ENCODE measurements around the gene UPP1. TPM values are rescaled to one million over a fixed set of nuclear protein-coding genes. Genes with fewer than 3 reads are reported as not detected.

UPP1 gene
- polyA plus RNA-seq, 3 donors, result 11.6 to 77.4 (median 34.0) TPM

GRCh38 chr7:48083114-48083830, 5.8 kb upstream of the UPP1 start:
- H3K27ac ChIP-seq (ENCODE audit: low read depth, low read length), result no peak overlapping the region
- 64 to 75% (median 73%) methylated on average over 6 of the region's 6 CpGs for WGBS, 3 donors

DNA sequence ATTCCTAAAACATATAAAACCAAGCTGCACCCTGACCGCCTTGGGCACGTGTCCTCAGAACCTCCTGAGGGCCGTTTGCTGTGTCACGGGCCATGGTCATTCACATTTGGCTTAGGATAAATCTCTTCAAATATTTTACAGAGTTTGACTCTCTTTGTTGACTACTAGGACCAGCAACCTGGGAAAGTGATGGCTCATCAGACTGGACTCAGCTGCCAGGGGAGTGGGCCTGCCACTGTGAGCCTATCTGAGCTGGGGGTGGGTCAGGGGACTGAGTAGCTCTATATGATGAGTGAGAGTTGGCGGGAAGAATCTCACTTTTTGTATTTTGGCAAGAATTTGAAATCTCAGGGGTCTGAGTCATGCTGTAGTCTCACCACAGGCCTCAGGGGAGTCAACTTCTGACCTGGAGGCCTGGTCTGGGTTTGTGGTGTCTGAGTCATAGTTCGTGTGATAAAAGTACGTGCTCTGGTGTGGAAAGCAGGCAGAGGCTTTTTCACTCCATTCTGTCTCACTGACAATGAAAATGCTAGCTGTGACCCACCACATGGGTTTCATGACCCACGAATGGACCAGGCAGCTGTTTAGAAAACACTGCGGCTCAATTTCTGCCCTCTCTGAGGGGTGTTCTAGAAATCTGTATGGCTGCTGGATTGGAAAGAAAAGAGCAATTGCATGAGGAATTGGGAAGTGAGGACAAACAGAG, 4.2 kb upstream of the UPP1 start:
- 52 to 80% (median 56%) methylated on average over 9 of the region's 9 CpGs for WGBS, 3 donors
- no peak overlapping the region for H3K27ac ChIP-seq (ENCODE audit: low read depth, low read length)

DNA sequence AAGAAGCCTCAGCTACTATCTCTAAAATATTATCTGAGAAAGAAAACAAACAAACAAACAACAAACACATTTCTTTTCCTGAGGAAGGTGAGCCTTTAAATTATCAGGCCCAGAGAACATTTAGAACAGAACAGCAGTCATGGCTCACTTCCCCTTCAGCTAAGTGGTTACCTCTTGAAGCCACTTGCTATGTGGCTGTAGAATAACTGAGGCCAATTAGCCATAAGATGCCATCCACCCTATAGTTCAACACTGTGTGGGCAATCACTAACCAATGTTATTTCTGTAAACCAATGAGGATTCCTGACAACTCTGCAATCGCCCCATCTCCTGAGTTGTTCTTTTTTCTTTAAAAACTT, 3.7 kb upstream of the UPP1 start:
- WGBS, 3 donors, result 93 to 97% (median 94%) methylated on average over 1 of the region's 1 CpG

GRCh38 chr7:48085942-48086341, 3.1 kb upstream of the UPP1 start:
- no peak overlapping the region for H3K27ac ChIP-seq (ENCODE audit: low read depth, low read length)
- whole genome bisulfite sequencing, 3 donors, result 50 to 88% (median 80%) methylated on average over 1 of the region's 1 CpG

More for the DNA sequence above, 3.7 kb upstream of the UPP1 start:
- H3K27ac ChIP-seq (ENCODE audit: low read depth, low read length), result no peak overlapping the region

- 59 to 93% (median 75%) methylated on average over 7 of the region's 7 CpGs for WGBS, 3 donors
- no peak overlapping the region for H3K27ac ChIP-seq (ENCODE audit: low read depth, low read length)
Observed at GRCh38 chr7:48087349-48087748, 1.7 kb upstream of the UPP1 start.

DNA sequence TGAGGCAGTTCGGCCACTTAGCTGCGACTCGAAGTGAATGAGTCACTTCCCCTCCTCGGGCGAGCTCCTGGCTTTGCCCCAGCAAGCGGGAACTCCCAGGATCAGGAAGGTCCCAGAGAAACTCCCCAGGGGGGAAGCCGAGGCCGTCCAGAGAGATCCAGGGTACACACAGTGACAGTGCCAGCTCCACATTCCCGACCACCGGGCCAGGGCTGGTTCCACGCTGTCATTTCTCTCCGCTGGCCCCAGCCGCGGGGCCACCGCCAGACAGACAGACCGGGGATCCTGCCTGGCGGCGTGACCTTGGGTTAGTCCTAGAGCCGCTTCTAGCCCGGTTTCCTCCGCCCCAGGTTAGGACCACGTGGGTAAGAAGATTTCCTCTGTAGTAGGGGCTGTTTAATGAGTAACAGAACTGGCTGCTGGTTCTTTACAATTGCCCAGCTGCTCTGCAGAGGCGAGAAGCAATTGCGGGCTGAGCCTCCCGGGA, 463 bp upstream of the UPP1 start:
- H3K27ac ChIP-seq (ENCODE audit: low read depth, low read length), result peak overlapping the region; percentile 30
- WGBS, 3 donors, result 0% methylated on average over 20 to 25 of the region's 25 CpGs

DNA sequence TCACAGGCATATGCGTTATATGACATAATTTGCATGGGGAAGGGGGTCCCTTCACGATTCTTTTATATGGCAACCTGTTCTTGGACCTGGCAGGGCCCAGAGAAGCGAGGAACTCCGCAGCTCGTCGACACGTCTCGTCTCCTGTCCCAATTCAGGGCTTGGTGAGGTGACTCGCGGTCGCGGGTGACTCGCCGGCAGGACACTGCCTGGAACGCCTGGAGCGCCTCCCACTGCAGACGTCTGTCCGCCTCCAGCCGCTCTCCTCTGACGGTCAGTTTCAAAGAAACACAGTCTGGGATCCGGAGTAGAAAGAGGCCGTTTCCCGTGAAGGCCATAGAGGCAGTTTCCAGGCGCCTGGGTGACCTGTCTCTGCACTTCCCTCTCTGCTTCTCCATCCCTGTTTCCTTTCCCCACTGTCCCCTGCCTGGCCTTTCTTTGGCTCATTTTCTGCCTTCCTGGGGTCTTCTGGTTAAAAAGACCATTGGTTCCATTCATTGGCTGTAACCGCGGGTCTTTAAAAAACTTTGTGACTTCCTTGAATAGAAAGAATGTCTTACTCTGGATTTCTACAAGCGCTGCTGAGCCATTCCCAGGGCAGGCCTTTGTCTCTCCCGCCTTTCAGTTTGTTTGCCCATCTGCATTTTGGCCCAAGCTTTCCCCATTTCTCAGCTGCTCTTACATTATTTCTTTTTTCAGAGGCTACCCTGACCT, 1.2 kb downstream of the UPP1 start:
- WGBS, 3 donors, result 45 to 75% (median 58%) methylated on average over 28 of the region's 28 CpGs
- no peak overlapping the region for H3K27ac ChIP-seq (ENCODE audit: low read depth, low read length)

- no peak overlapping the region for H3K27ac ChIP-seq (ENCODE audit: low read depth, low read length)
- WGBS, 3 donors, result 74 to 90% (median 84%) methylated on average over 10 of the region's 10 CpGs
Observed at GRCh38 chr7:48091506-48092433, 2.7 kb downstream of the UPP1 start.

DNA sequence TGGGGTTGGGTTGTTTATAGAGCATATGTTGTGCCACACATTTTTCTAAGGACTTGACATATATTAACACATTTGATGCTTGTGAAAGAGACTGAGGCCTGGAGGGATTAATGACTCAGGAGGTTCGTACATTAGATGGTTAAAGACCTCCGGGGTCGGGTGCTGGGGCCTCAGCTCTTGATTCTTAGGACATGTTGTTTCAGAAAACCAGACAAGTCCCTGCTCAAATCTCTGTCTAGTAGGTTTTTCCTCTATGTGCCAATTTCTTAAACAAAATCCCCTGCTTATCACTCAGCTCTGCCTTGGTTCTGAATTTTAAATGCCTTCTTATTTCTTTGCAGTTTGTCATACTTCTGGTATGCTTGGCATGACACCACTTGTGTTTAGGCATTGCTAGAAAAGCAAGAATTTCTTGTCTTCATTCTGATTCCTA, 5.8 kb downstream of the UPP1 start:
- 91 to 98% (median 93%) methylated on average over 3 of the region's 3 CpGs for WGBS, 3 donors
- H3K27ac ChIP-seq (ENCODE audit: low read depth, low read length), result no peak overlapping the region

DNA sequence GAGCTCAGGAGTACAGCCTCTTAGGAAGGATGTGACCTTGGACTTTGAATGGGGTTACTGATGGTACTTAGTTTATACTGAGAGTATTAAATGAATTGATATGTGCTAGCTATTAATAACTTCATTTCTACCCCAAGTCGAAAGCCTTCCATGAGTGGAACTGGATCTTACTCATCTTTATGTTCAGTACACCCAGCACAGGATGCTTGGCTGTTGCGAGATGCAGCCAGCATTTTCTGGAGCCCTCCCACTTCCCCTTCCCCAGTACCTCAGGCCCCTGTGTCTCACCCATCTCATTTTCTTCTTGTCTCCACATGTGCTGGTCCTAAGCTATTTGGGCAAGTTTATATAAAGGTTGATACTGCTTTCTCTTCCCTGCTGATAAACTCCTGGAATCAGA, 7.2 kb downstream of the UPP1 start:
- WGBS, 3 donors, result 38 to 86% (median 50%) methylated on average over 2 of the region's 2 CpGs
- no peak overlapping the region for H3K27ac ChIP-seq (ENCODE audit: low read depth, low read length)

- no peak overlapping the region for H3K27ac ChIP-seq (ENCODE audit: low read depth, low read length)
- 44 to 66% (median 45%) methylated on average over 6 of the region's 6 CpGs for WGBS, 3 donors
Observed at GRCh38 chr7:48097521-48098231, 8.6 kb downstream of the UPP1 start.

- 72 to 83% (median 83%) methylated on average over 4 of the region's 4 CpGs for WGBS, 3 donors
- H3K27ac ChIP-seq (ENCODE audit: low read depth, low read length), result no peak overlapping the region
Observed at GRCh38 chr7:48098846-48099245, 9.8 kb downstream of the UPP1 start.

DNA sequence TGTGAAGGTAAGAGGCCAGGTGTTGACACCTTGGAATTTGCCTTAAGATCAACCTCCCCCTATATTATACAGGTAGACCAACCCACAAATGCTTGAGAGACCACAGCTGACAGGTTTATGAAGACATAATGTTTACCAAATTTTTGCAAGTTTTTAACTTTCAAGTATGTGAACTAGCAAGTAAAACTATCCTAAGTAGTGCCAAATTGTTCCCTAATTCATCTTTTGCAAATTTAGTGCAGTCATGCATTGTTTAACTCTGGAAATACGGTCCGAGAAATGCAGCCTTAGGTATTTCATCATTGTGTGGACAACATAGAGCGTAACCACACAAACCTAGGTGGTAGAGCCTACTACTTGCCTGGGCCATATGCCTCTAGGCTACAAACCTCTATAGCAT, 10.7 kb downstream of the UPP1 start:
- WGBS, 3 donors, result 71 to 86% (median 71%) methylated on average over 3 of the region's 3 CpGs
- no peak overlapping the region for H3K27ac ChIP-seq (ENCODE audit: low read depth, low read length)

- H3K27ac ChIP-seq (ENCODE audit: low read depth, low read length), result no peak overlapping the region
- 97 to 98% (median 98%) methylated on average over 8 of the region's 8 CpGs for WGBS, 3 donors
Observed at GRCh38 chr7:48101352-48101751, 12.3 kb downstream of the UPP1 start.

DNA sequence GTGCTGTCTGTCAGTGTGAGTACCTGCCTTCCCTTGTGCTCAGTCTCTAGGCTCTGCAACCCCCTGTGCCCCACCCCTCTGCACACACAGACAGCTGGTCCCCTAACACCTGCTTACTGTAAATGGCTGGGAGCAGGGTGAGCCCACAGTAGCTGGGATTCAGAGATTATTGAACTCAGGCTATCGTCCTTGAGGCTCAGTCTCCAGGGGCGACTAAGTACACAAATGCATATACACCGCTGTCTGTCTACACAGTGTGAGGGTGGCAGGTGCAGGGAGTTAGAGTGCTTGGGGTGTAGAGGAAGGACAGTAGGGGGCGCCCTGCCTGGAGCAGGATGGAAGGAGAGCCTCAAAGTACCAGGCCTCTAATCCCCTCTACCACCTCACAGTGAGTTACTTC, 12.9 kb downstream of the UPP1 start:
- 63 to 96% (median 84%) methylated on average over 4 of the region's 4 CpGs for WGBS, 3 donors
- no peak overlapping the region for H3K27ac ChIP-seq (ENCODE audit: low read depth, low read length)

GRCh38 chr7:48102530-48102929, 13.5 kb downstream of the UPP1 start:
- WGBS, 3 donors, result 91 to 96% (median 95%) methylated on average over 4 of the region's 4 CpGs
- H3K27ac ChIP-seq (ENCODE audit: low read depth, low read length), result no peak overlapping the region

- WGBS, 3 donors, result 91 to 99% (median 98%) methylated on average over 5 of the region's 5 CpGs
- no peak overlapping the region for H3K27ac ChIP-seq (ENCODE audit: low read depth, low read length)
Observed at GRCh38 chr7:48105045-48105444, 16.0 kb downstream of the UPP1 start.

Data from adipose tissue (tissue), 3 donors.